Uterus (tissue), 2 donors: ENCODE measurements around the gene GUCY2F.

Source experiments
- POLR2A ChIP-seq, 2 donors: fragments of 450-650 bp; IDR thresholded peaks; one replicate each; pipeline ENCODE4 v1.6.1; 2016; ENCODE audit warnings: antibody characterized with exemption in 2 of 2, mild to moderate bottlenecking in 1 of 2, moderate library complexity in 1 of 2
- TF ChIP-seq, protein P1 (sequence below), 4 experiments: fragments of 200-600 bp in 2 of 4; fragments of 450-650 bp in 2 of 4; sonication (generic) in 2 of 4; IDR thresholded peaks; one replicate each; pipeline ENCODE4 v1.5.1; 2016 to 2019; ENCODE audit warnings: antibody characterized with exemption in 4 of 4, mild to moderate bottlenecking in 2 of 4, moderate library complexity in 1 of 4

- TF ChIP-seq, protein P1, sequence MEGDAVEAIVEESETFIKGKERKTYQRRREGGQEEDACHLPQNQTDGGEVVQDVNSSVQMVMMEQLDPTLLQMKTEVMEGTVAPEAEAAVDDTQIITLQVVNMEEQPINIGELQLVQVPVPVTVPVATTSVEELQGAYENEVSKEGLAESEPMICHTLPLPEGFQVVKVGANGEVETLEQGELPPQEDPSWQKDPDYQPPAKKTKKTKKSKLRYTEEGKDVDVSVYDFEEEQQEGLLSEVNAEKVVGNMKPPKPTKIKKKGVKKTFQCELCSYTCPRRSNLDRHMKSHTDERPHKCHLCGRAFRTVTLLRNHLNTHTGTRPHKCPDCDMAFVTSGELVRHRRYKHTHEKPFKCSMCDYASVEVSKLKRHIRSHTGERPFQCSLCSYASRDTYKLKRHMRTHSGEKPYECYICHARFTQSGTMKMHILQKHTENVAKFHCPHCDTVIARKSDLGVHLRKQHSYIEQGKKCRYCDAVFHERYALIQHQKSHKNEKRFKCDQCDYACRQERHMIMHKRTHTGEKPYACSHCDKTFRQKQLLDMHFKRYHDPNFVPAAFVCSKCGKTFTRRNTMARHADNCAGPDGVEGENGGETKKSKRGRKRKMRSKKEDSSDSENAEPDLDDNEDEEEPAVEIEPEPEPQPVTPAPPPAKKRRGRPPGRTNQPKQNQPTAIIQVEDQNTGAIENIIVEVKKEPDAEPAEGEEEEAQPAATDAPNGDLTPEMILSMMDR (IDR thresholded peaks at IDR 0.05): no peak
- TF ChIP-seq POLR2A (IDR thresholded peaks at IDR 0.05): no peak
Measured at GRCh38 chrX:109508915-109509314, 27.0 kb upstream of the GUCY2F start.
